Measurements from ENCODE around the gene TMEM106A. TPM values are rescaled to one million over a fixed set of nuclear protein-coding genes. Genes with fewer than 3 reads are reported as not detected.
A peak's percentile ranks its signal among the peaks of the same experiment; 100 is the strongest.

Gene TMEM106A
- total and polyA plus RNA-seq, 9 of the 15 experiments (the other 6 are each of a cell fraction or from before 2014, with no cell fraction given) = 0.03 to 0.29 (median 0.15) TPM

DNA sequence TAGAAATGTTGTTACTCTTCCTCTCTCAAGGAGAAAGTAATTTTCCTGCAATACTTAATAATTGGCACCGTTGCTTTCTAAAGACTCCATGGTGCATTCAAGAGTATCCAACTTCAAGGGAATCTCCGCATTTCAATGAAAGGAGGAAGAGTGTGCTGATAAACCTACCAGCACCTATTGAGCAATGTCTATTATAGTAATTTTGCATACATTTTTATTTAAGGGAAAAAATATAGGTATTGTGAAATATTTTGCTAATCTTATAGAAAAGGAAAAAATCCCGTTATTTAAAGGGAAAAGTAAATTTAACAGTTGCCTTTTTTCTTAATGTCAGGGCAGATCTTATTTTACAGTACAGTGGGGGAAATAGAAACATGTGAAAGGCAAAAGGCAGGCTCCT is 1.1 kb upstream of the TMEM106A start:
- CTCF ChIA-PET (ENCODE audit: low intra/inter-chr PET ratio) = no interaction called here
- FAIRE-seq = no peak
- H3K9ac ChIP-seq (ENCODE audit: insufficient read depth in 1 of 2, low read depth in 2 of 2, low read length in 2 of 2) = no peak overlapping the region
- intact Hi-C loops (cut with micrococcal nuclease) = no loop called here
- TF ChIP-seq CEBPB (tag; IDR thresholded peaks at IDR 0.05) (peak; percentile 76), CEBPG (CRISPR knock-in tag; IDR thresholded peaks at IDR 0.05) (no peak), CEBPG (tag; conservative IDR thresholded peaks at IDR 0.05 in 1 of 2, IDR thresholded peaks at IDR 0.05 in 1 of 2) (peak; percentile 24 to 68; a peak in 3 of 4 replicates), ZBTB26 (CRISPR knock-in tag; IDR thresholded peaks at IDR 0.05) (no peak)
- TF ChIP-seq, protein P1, sequence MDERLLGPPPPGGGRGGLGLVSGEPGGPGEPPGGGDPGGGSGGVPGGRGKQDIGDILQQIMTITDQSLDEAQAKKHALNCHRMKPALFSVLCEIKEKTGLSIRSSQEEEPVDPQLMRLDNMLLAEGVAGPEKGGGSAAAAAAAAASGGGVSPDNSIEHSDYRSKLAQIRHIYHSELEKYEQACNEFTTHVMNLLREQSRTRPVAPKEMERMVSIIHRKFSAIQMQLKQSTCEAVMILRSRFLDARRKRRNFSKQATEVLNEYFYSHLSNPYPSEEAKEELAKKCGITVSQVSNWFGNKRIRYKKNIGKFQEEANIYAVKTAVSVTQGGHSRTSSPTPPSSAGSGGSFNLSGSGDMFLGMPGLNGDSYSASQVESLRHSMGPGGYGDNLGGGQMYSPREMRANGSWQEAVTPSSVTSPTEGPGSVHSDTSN (CRISPR knock-in tag; IDR thresholded peaks at IDR 0.05; ENCODE audit: low read depth) = no peak
- TF ChIP-seq, protein P1 (tag; conservative IDR thresholded peaks at IDR 0.05; ENCODE audit: low read depth) = no peak
- no peak overlapping the region for H3K4me3 ChIP-seq
- POLR2A ChIA-PET = no interaction called here
- no peak overlapping the region for H2AFZ ChIP-seq (ENCODE audit: low read depth, low read length)
- no peak overlapping the region for H3K4me2 ChIP-seq (ENCODE audit: insufficient read depth, low read length)
- H3K4me1 ChIP-seq (replicated peaks in 1 of 2; ENCODE audit: control insufficient read depth in 2 of 2, insufficient read depth in 2 of 2, low read length in 2 of 2) = peaks cover 1 to 7% of the 10 kb centered on the region in 2 experiments; a peak in 2 of 5 replicates
- no peaks in the 10 kb centered on the region for H3K27me3 ChIP-seq (ENCODE audit: control insufficient read depth in 2 of 2, insufficient read depth in 2 of 2, low read length in 2 of 2)
- peaks cover 16% of the 10 kb centered on the region; the same call in 2 of the 3 replicates for H3K36me3 ChIP-seq (ENCODE audit: control insufficient read depth, insufficient read depth, low read length)
- no peaks in the 10 kb centered on the region for H3K9me1 ChIP-seq (ENCODE audit: control insufficient read depth, insufficient read depth, low read length)
- H4K20me1 ChIP-seq (replicated peaks; ENCODE audit: control insufficient read depth, insufficient read depth, low read length) = no peaks in the 10 kb centered on the region
- no peak for DNase-seq (ENCODE audit: extremely low read depth in 1 of 4, low spot score in 3 of 4)
- no TSS peak for BruUV-seq (replicated peaks)
- no peaks in the 10 kb centered on the region for H3K79me2 ChIP-seq (ENCODE audit: control insufficient read depth, insufficient read depth, low read length)
- ATAC-seq = no peak
- in situ Hi-C loops (cut with MboI) = no loop called here
- no peak overlapping the region for H3K27ac ChIP-seq (ENCODE audit: extremely low read depth, low read depth, low read length)
- no peaks in the 10 kb centered on the region for H3K9me3 ChIP-seq (replicated peaks; ENCODE audit: control insufficient read depth, insufficient read depth, low read depth, low read length)
- WGBS (ENCODE audit: insufficient coverage, low coverage, missing lambda C conversion rate) = 73% methylated on average over 3 of the region's 3 CpGs

Measured in K562 (cell line).